NT2/D1 (cell line): ENCODE results near the gene CRP.

ENCODE experiments used
- YY1 ChIP-seq: IDR thresholded peaks from 2 replicates; pipeline ENCODE4 v1.6.1; 2011; ENCODE audit not compliant: insufficient read length, insufficient read depth
- ZNF274 ChIP-seq: IDR thresholded peaks from 2 replicates; pipeline ENCODE4 v1.6.1; 2011; ENCODE audit warnings: mild to moderate bottlenecking, low read depth, low read length

GRCh38 chr1:159686599-159687299 lies 27.6 kb downstream of the CRP start:
- TF ChIP-seq ZNF274 (no peak), YY1 (no peak)
